Activated CD4-positive, CD25-positive, alpha-beta regulatory T cell treated with anti-CD3 and anti-CD28 coated beads, Interleukin-2, amount 50 U/mL, for 16 hours (primary cell): Measurements from ENCODE around the gene PCF11.
"Not testable (repeated sequence)": the region's sequence is repeated elsewhere in the genome, so short reads cannot be mapped to it uniquely, and the experiment has no call there.

Source experiments
- DNase-seq: peaks from one replicate; pipeline ENCODE4 v3.0.0-alpha.2; 2020; ENCODE audit warnings: low read depth, low spot score

The PCF11 gene, protein sequence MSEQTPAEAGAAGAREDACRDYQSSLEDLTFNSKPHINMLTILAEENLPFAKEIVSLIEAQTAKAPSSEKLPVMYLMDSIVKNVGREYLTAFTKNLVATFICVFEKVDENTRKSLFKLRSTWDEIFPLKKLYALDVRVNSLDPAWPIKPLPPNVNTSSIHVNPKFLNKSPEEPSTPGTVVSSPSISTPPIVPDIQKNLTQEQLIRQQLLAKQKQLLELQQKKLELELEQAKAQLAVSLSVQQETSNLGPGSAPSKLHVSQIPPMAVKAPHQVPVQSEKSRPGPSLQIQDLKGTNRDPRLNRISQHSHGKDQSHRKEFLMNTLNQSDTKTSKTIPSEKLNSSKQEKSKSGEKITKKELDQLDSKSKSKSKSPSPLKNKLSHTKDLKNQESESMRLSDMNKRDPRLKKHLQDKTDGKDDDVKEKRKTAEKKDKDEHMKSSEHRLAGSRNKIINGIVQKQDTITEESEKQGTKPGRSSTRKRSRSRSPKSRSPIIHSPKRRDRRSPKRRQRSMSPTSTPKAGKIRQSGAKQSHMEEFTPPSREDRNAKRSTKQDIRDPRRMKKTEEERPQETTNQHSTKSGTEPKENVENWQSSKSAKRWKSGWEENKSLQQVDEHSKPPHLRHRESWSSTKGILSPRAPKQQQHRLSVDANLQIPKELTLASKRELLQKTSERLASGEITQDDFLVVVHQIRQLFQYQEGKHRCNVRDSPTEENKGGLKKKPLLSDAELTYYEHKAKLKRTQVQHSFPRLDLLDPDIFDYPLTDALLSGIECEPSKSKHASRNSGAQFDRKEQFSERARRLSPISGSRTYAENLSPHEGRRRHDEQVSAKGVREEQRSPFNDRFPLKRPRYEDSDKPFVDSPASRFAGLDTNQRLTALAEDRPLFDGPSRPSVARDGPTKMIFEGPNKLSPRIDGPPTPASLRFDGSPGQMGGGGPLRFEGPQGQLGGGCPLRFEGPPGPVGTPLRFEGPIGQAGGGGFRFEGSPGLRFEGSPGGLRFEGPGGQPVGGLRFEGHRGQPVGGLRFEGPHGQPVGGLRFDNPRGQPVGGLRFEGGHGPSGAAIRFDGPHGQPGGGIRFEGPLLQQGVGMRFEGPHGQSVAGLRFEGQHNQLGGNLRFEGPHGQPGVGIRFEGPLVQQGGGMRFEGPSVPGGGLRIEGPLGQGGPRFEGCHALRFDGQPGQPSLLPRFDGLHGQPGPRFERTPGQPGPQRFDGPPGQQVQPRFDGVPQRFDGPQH (N-terminal part only)

DNA sequence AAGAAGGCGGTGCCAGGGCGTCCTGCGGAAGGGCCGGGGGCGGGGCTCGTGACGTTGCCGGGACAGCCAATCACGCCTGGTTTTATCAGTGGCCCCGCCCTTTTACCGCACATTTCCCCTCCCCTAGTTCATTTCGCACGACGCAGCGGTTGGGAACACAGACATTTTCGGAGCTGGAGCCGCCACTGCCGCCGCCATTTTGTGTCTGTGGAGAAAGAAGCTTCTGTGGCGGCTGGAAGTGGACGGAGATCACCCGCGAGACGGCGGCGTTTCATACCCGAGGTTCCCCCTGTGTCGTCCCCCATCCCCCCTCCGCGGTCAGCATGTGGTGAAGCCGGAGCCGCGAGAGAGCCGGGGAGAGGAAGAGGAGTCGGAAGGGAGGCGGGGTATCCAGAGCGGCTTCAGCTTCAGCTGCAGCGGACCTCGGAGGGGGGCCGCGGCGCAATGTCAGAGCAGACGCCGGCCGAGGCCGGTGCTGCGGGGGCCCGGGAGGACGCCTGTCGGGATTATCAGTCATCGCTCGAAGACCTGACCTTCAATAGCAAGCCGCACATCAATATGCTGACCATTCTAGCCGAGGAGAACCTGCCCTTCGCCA lies at the start of gene PCF11:
PCF11 (plus strand) TSS at position 136 of the 598 bp plus-strand sequence; CDS start at position 445, 309 bp downstream.
- DNase-seq, result no peak

DNA sequence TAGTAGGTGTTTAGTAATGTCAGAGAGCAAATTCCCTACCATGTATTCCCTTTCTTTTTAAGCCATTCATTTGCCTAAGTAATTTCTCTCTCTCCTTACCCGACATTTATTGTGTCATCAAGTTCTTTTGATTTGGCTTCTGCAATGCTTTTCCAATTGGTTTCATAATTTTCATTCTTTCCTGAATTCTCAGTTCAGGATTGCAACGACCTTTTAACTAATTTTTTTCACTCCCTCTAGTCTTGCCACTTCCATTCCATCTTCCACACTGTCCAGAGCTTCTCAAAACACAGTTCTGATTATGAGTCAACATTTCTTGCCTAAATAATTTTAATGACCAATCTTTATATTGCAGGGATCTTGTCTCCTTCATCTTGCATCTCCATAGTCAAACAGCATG lies 44.0 kb upstream of the PCF11 start:
- DNase-seq, result no peak

DNA sequence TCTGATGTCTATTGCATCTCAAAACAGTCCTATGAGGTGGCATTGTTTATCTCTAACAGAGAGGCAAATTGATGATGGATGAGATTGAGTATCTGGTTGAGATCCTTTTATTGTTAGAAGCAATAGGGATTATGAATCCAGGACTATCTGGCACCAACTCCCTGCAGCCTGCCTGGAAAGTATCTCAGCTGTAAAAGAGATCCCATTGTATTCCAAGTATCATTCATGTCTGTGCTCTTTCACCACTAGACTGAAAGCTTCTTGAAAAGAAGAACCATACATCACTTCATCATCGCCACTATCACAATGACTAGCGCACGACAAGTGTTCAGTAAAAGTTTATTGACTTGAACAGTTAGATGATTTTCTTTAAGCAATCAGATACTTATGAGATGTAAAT lies 41.9 kb upstream of the PCF11 start:
- no peak for DNase-seq

DNA sequence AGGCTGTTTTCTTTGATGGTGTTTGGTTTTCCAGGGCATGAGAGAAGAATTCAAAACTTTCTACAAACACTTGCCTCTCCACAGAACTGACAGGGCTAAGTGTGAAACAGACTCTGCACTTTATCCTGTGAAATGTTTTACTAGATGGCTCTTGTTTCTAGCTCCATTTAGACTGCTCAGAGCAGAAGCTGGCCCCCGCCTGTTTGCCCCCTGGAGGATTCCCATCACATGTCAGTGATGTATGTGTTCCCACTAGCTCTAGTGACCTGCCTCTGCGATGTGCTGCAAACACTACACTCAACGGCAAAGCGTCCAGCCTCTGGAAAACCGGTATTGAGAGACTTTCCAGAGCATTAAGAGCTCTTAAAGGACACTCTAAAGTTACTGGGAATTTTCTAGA lies 41.4 kb upstream of the PCF11 start:
- DNase-seq, result no peak

DNA sequence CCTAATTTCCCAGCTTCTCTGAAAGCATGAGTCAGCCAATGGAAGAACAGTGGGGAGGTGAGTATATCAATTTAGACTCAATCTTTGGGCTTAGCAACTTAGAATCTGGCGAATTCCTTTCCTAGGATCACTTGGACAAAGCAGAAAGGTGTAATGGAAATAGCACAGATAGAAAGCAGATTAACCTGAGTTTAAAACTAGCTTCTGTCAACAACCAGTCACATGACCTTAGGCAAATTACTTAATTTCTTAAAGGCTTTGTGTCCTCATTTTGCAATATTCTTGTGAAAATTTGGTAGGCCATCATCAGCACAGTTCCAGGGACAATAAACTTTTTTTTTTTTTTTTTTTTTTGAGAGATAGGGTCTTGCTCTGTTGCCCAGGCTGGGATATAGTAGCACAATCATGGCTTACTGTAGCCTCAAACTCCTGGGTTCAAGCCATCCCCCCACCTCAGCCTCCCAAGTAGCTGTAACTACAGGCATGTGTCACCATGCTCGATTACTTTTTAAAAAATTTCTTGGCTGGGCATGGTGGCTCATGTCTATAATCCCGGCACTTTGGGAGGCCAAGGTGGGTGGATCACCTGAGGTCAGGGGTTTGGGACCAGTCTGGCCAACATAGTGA lies 40.8 kb upstream of the PCF11 start:
- DNase-seq, result no peak

DNA sequence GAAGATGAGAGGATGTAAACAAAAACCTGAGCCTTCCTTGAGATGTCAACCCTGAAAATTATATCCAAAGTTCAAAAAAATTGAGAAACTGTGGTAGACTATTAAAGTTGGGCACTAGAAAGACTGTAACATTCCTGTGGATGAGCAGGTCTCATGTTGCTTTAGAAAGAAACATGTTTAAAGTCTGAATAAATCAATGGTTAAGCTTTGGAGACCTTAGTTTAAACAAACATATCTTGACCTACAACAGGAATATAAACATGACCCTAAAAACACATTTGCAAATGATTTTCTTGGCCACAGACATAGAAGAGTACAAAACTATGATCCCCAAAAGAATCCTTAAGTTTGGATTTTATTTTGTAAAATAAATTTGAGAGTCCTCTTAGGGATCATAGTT lies 38.1 kb upstream of the PCF11 start:
- no peak for DNase-seq

DNA sequence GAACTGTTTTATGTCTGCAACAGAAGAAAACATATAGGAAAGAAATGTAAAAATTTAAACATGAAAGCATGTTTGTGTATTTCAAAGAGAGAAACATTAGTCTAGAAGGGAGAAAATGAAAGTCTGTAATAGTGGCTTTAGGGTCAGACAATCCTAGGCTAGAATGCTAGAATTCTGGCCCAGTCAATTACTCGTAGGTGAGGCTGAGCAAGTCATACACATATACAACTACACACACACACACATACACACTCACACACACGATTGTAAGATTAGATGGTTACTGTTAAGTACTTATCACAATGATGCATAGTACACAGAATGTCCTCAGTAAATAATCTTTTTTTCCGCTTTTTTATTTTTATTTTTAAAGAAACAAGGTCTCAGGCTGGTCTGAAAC lies 37.7 kb upstream of the PCF11 start:
- DNase-seq, result no peak

DNA sequence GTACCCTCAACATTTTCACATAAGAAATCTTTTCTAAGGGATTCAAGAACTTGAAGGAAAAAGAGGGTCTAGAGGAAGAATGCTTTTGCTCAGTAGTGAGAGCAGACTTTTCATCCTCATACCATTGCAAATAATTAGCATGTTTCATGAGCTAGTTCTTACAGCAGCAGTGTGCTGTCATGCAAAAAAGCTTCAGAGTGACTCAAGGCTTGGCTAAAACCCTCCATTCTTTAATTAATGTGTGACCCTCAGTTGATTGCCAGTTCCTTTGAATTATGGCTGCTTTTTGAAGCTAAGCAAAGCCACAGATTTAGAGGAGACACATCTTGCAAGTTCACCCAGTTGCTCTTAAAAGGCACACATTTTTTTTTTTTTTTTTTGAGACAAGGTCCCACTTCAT lies 36.6 kb upstream of the PCF11 start:
- no peak for DNase-seq

DNA sequence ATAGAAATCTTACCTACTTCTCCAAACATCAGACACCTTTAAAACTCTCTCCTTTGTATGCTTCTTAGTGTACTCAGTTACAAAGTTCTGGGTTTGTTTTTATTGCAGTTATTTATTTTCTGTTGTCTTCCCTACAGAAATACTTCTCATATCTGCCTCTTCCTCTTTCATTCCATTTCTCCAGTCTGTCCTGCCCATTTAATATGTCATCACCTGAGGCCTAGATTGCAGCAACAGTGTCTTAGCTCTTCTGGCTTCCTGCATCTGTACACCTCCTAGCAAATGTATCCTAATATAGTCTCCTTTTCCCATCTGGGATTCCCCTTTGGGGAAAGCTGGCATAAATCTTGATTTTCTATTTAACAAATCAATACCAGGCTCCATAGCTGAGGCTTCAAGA lies 34.9 kb upstream of the PCF11 start:
- DNase-seq, result no peak

DNA sequence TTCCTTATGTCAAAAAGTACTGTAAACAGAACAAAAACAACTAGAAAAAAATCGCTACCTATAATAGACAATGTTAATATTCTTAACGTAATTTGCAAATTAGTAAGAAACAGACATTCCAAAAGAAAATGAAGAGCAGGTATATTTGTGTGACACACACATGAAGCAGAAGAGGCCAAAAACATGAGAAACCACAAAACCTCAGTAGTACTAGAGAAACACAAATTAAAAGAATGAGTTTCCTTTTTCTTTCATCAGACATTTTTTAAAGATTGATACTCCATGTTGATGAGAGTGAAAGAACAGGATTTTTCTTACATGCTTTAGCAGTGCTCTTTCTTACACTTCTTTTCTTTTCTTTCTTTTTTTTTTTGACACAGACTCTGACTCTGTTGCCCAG lies 34.2 kb upstream of the PCF11 start:
- no peak for DNase-seq

DNA sequence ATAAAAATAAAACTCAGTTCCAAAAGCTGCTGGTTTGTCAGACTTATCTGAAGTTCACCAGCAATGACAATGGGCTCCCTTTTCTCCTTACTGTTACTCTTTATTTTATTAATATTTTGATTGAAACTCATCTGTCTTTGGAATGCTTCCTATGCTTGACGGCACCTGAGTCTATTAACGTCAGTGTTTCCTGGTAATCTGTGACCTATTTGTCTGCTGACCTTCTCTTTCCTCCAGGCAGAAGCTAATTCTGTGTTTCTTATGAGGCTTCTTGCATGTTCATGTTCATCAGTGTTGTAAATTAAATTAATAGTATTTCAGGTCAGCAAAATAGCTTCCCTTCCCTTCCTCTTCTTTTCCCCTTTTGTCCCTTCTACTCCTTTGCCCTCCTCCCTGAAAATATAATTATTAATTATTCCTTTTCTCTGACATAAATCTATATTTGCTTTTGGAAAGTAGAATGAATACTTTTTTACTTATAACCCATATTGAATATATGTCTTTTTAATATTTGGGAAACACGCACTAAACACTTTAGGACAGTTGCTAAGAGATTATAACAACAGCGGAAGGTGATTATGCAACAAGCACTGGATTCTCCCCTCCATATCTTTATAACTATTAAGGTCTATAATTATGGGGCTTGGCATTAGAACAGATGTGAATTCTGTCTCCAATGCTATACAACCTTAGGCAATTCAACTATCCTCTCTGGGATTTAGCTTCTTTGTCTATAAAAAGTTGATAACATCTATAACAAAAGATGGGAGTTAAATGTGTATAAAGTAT lies 32.1 kb upstream of the PCF11 start:
- no peak for DNase-seq

DNA sequence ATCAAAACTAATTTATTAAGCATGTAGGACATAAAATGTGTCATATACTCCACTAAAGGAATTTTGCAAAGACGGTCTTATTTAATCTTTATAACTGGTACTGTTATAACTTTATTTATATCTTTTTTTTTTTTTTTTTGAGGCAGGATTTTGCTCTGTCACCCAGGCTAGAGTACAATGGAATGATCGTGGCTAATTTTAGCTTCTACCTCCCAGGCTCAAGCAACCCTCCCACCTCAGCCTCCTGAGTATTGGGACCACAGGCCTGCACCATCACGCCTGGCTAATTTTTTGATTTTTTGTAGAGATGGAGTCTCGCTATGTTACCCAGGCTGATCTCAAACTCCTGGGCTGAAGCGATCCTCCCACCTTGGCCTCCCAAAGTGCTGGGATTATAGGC lies 31.4 kb upstream of the PCF11 start:
- no peak for DNase-seq

DNA sequence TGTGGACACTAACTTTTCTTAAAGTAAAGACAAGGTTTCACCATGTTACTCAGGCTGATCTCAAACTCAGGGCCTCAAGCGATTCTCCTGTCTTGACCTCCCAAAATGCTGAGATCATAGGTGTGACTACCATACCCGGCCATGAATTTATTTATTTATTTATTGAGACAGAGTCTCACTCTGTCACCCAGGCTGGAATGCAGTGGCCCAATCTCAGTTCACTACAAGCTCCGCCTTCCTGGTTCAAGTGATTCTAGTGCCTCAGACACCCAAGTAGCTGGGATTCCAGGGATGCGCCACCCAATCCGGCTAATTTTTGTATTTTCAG lies 29.7 kb upstream of the PCF11 start:
- no peak for DNase-seq

DNA sequence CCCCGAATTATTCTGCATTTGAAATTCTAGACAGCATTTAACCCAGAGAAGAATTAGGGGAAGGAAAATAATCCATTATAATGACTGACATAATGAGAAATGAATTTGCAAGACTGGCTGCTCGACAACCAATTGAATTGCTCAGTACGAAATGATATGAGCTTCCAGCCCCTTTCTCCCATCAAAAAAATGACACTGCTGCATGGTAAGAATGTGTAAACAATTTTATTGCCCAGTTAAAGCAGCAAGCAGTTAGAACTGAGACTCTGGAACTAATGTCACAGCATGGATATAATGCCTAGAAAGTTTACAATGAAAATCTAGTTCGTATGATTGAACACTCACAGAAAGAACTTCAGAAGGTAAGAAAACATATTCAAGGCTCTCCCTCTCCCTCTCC lies 24.7 kb upstream of the PCF11 start:
- DNase-seq, result no peak

DNA sequence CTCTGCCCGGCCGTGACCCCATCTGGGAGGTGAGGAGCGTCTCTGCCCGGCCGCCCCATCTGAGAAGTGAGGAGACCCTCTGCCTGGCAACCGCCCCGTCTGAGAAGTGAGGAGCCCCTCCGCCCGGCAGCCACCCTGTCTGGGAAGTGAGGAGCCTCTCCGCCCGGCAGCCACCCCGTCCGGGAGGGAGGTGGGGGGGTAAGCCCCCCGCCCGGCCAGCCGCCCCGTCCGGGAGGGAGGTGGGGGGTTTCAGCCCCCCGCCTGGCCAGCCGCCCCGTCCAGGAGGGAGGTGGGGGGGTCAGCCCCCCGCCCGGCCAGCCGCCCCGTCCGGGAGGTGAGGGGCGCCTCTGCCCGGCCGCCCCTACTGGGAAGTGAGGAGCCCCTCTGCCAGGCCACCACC lies 23.7 kb upstream of the PCF11 start:
- DNase-seq, result not testable (repeated sequence)

DNA sequence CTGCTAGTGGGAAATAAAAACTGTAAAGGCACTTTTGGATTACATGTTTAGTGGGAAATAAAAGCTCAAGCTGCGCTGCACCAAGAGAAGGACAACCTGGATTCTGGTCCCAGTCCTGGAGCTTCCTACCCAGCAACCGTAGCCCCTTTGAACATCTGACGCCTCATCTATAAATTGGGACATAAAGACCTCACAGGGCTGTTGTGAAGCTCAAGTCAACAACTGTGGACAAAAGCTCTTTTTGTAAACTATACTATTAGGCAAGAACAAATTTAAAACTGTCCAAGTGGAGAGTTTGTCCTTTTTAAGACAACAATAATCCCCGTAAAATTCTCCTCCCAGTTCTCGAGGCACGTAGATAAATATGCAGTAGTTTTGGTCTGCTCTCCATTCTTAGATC lies 17.6 kb upstream of the PCF11 start:
- DNase-seq, result no peak

DNA sequence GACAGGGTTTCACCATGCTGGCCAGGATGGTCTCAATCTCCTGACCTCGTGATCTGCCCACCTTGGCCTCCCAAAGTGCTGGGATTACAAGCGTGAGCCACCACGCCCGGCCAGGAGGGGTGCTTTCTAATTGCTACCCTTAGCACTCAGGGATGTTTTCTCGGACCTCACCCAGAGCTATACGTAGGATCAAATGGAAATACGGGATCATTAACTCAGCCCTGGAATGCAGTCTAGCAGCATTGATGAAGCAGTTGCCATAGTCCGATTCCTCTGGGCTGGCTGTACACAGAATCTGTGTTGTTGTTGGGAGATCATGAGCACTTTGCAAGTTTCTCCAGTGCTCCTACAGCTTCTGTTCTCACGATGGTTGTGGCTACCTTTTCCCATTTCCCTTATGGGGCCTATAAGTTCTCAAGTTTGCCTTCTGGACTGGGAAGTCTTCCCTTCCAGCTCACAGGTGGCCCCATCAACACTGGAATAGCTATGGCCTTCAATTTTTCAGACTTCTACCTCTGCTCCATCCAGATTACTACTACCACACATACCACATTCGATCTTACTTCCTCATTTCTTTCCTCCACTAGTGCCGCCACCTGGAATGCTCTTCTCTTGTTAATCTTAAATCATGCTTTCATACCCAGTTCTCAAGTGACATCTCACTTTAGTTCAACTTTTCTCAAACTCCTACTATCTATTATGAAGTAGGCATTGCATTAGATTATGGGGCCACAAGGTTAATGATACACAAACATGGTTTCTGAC lies 16.1 kb upstream of the PCF11 start:
- DNase-seq, result no peak

DNA sequence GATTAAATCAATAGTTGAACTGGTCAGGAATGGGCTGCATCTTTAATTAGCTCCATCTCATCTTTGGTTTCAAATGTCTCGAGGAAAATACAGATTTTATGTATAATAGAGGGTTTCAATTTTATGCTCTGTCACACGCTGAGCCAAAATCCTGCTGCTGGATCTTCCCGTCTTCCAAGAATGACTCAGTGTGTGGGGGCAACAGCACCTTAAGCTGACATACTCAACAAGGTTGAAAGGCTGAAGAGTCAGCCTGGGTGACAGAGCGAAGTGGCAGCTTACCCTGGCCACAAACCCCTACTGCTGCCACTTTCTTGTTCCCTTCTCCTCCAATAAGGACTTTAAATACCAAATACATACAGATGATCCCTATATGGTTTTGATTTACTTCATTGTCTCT lies 9.0 kb upstream of the PCF11 start:
- DNase-seq, result no peak

DNA sequence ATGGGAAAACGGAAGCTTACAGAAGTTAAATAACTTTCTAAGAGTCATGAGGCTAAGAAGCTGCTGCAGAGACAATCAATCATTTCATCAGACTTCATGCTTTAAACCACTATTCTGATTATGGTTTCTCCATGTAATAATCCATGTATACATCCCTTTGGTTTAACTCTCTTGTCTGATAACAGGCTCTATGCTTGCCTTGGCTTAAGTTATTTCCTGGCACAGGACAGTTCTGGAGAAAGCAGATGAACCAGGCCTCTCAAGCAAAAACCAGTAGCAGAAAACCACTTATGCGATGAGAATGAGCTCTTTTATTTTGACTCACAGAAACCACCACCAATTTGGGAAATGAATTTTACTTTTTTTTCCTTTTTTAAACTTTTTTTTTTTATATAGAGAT lies 6.5 kb upstream of the PCF11 start:
- DNase-seq, result no peak
